Activated CD4-positive, alpha-beta T cell treated with anti-CD3 and anti-CD28 coated beads for 1 hour (primary cell): ENCODE data around the gene U2AF1L4.

Experiments used
- DNase-seq: peaks from one replicate; pipeline ENCODE4 v3.0.0-alpha.2; 2020

Gene U2AF1L4, protein sequence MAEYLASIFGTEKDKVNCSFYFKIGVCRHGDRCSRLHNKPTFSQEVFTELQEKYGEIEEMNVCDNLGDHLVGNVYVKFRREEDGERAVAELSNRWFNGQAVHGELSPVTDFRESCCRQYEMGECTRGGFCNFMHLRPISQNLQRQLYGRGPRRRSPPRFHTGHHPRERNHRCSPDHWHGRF

DNA sequence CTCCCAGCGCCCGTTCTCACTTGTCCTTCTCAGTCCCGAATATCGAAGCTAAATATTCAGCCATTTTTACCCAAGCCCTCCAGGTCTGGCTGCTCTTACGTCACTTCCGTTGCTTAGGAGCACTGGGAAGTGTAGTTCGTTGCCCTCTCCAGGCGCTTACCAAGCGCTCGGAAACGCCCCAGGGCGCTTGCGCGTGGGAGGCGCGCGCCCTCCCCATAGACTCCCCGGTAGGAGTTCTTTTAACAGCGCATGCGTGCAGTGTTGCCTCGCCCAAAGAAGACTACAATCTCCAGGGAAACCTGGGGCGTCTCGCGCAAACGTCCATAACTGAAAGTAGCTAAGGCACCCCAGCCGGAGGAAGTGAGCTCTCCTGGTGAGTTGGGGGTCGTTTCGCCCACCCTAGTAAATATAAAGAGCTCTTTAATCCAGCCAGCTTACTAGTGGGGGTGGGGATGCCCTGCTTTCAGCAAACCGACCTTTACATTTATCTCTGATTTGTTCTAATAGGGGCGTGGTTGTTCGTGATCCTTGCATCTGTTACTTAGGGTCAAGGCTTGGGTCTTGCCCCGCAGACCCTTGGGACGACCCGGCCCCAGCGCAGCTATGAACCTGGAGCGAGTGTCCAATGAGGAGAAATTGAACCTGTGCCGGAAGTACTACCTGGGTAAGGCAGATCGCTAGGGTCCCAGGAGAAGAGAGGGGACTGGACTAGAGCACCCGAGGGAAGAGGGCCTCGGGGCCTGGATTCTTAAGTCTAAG lies at the start of gene U2AF1L4, which contains the start of gene PSENEN:
Gene U2AF1L4, minus strand, starts transcription at position 91 of the 759 bp plus-strand sequence. Its CDS starts 27 bp downstream, at position 64.
Gene PSENEN, plus strand, starts transcription at position 324 of the 759 bp plus-strand sequence. Its CDS starts 280 bp downstream, at position 604.
- peak; percentile 96 for DNase-seq

DNA sequence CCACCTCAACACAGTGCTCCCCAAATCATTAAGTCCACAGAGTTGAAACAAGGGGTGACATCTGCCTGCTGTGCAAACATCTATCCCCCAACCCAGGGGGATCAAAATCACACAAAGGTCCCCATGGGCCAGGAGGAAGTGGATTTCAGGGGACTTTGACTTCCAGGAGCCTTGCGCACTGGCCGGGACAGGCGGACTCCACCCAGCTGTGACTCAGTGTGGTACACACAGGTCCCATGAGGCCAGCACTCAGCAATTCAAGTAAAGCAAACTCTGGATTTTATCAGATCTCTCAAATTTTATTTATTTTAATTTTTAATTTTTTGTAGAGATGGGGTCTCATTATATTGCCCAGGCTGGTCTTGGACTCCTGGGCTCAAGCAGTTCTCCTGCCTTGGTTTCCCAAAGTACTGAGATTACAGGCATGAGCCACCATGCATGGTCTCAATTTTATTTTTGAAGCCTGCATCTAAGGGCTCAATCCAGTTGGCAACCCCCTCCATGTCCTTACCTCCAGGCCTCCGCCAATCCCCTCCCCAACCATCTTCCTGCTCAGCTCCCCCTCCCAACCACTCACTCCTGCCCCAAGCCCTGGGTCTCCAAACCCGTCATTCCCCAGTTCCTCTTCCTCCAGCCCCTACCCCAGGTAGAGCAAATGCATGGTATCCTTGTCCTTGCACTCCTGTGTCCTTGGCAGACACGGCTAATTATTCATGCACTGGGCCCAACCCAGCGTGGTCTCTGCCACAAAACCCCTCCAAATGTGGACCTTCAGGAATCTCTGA lies 48.4 kb upstream of the U2AF1L4 start:
- DNase-seq, result no peak

DNA sequence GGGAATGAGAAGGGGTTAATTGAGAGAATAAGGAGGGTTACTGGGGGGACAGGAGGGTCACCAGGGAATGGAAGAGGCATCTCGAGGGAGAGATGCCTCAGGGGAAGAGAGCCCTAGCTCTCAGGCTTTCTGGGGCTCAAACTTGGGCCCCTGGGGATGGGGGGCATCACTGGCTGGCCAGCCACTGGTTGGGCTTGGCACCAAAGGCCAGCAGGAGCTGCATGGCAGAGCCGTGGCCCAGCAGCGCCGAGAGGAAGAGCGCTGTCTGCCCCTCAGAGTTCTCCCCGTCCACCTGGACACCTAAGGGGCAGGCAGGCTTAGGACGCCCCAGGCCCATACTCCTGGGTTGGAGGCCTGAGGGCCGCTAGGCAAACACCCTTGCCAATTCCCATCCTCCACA lies 47.7 kb upstream of the U2AF1L4 start:
- no peak for DNase-seq

DNA sequence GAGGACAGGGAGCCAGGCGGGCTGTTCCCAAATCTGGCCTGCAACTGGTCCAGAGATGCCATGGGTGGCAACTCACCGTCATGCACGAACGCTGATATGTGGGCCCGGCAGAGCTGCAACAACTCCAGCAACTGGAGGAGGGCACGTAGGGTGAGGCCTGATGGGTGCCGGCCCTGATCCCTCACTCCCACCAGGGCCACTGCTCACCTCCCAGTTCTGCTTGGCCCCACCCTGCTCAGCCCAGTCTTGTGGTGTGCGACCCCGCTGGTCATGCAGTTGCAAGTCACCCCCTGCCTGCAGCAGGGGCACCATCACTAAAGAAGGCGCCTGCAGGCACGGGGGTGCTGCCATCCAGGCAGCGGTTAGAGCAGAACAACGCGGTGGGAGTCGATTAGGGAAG lies 47.1 kb upstream of the U2AF1L4 start:
- DNase-seq, result no peak

DNA sequence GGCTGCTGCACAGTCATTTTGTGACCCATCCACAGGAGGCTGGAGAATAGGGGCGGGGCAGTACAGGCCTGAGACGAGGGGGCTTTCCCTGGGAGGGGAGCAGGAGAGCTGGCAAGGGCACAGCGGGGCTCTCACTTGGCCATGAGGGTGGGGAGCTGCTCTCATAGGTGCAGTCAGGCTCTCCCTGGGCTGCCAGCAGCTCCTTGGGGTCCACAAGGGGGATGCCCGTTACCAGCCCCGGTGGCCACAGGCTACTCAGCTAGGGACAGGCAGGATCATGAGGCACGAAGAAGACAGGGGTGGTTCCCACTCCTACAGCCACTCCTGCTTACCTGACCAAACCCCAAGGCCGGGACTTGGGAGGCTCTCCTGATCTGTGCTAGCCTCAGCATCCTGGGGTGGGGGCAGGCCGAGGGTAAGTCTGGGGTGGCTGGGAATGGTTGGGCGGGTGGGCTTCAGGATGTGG lies 46.6 kb upstream of the U2AF1L4 start:
- DNase-seq, result no peak

DNA sequence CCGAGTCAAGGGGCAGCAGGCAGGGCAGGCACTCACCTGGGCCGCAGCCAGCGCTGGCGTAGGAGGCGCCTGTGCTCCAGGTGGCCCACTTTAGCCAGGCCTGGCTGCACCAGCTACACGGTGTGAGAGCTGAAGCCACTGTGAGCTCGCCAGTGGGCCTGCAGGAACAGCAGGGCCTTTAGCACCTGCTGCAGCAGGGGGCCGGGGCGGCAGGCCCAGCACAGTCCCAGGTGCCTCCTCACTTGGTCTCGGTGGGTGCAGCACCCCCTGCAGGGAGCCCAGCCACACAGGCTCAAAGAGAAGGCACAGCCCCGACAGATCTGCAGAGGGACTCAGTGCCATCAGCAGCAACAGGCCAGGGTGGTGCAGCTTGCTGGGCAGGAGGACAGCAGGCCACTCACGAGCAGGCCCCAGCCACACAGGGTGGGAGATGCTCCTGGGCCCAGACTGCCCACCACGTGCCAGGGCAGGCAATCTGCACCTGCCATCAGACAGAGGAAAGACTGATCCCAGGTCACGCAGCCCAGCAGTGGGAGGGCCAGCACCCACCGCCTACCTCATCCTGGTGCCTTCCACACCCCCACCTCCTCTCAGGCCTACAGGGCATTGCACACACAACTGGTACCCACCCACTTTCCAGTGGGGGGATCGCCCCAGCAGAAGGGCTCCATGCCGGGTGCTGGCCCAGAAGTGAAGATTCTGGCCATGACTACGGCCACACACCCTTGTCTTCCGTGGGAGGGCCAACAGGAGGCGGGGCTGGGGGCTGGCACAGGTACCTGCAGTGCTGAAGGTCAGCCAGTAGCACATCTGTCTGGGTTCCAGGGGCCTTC lies 46.0 kb upstream of the U2AF1L4 start:
- DNase-seq, result no peak

DNA sequence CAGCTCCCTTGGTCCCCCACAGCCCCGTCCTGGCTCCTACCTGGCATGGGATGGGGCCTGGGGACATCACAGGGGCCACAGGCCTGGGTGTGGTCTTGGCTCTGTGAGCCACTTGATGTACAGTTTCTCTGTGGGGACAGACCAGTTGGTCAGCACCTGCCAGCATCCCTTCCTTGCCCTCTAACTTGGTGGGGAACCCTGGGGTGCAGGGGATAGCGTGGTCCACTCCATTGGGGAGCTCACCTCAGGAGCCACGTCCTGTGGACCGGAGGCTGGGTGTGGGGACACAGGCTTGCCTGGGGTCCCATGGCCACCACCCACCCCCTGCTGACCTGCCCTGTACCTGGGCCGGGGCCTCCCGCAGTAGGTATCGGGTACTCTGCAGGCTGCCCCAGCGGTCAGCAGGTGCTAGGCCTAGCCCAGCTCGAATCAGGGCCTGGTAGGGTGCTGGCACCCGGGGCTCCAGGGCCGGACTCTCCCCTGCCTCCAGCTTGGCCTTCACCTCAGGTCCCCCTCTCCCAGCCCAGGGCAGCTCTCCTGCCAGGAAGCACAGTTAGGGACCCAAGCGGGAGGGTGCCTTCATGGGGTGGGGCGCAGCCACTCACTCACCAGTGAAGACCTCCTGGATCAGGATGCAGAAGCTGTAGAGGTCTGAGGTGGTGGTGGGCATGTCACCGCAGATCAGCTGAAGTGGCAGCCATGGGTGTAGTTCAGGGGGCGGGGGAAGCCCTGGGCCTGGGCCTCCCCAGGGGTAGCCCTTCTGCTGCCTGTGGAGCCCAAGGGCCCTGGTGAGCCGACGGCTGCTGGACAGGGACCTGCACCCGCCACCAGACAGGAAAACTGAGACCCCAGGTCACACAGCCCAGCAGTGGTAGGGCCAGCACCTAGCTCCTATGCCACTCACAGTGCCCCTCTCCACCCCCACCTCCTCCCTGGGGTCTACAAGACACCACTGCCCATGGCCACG lies 45.0 kb upstream of the U2AF1L4 start:
- DNase-seq, result no peak

DNA sequence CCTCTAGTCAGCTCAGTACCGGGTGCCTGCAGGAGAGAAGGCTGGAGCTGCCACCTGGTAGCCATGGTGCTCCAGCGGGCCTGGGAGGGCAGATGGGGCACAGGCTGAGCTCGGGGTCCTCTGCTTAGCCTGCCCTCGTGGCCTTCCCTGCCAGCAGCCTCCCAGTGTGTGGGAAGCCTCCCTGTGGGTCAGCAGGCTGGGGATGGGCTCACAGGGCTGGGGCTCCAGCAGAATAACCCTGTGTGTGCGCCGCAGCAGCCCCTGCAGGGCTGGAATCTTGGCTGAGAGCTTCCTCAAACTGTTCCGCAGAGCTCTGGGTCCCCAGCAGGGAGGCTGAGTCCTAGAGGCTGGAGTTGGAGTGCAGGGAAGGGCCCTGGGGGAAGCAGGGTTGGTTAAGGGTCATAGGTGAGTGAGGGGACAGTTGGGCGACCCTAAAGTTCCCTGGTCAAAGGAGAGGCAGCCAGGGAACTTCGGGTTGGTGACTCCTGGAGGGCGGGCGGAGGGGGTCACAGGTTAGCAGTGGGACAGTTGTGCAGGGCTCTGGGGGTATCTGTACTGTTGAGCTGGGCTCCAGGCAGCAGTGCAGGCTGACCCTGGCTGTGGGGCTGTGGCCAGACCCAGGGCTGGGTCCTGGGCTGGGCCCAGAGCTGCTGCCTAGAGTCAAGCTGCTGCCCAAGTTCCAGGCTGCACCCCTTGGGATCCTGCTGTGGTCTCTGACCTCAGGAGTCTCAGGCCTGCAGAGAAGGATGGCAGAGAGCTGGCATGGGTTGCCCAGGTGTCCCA lies 44.2 kb upstream of the U2AF1L4 start:
- DNase-seq, result no peak

DNA sequence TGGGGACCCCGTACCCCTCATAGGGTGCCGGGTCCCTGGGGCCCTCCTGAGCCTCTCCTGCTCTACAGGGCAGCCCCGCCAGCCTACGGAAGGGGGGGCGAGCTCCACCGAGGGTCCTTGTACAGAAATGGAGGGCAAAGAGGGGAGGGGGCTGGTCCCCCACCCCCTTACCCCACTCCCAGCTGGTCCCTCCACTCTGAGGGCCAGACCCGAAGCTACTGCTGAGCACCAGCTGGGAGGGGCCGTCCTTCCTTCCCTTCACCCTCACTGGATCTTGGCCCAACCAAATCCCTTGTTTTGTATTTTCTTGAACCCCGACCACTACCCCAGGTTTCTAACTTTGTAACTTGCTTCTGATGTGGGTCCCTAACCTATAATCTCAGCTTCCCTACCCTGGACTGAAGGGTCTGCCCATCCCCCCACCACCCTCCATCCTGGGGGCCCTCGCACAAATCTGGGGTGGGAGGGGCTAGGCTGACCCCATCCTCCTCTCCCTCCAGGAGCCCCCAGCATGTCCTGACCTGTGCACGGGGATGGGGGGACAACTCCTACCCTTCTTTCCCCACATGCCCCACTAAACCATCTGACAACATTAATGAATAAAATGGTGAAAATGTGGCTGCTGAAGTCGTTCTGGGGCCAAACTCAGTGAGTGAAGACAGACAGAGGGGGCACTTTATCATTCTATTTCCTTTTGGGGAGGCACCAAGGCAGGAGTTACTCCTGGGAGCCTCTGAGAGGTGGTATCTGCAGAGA lies 43.2 kb upstream of the U2AF1L4 start:
- no peak for DNase-seq

DNA sequence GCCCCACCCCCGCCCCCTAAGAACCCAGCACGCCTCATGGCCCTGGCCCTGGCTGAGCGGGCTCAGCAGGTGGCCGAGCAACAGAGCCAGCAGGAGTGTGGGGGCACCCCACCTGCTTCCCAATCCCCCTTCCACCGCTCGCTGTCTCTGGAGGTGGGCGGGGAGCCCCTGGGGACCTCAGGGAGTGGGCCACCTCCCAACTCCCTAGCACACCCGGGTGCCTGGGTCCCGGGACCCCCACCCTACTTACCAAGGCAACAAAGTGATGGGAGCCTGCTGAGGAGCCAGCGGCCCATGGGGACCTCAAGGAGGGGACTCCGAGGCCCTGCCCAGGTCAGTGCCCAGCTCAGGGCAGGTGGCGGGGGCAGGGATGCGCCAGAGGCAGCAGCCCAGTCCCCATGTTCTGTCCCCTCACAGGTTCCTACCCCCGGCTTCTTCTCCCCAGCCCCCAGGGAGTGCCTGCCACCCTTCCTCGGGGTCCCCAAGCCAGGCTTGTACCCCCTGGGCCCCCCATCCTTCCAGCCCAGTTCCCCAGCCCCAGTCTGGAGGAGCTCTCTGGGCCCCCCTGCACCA lies 42.1 kb upstream of the U2AF1L4 start:
- no peak for DNase-seq

DNA sequence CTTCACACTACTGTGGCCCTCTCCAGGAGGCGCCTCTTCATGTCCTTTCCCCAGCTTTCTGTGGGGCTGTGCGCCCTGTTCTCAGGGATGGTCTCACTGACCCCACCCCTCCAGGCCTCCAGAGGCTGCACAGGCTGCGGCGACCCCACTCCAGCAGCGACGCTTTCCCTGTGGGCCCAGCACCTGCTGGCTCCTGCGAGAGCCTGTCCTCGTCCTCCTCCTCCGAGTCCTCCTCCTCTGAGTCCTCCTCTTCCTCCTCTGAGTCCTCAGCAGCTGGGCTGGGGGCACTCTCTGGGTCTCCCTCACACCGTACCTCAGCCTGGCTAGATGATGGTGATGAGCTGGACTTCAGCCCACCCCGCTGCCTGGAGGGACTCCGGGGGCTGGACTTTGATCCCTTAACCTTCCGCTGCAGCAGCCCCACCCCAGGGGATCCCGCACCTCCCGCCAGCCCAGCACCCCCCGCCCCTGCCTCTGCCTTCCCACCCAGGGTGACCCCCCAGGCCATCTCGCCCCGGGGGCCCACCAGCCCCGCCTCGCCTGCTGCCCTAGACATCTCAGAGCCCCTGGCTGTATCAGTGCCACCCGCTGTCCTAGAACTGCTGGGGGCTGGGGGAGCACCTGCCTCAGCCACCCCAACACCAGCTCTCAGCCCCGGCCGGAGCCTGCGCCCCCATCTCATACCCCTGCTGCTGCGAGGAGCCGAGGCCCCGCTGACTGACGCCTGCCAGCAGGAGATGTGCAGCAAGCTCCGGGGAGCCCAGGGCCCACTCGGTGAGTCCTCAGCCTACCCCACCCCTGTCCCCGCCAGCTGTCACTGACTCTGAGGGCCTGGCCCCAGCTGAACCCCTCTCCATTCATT lies 41.3 kb upstream of the U2AF1L4 start:
- no peak for DNase-seq

DNA sequence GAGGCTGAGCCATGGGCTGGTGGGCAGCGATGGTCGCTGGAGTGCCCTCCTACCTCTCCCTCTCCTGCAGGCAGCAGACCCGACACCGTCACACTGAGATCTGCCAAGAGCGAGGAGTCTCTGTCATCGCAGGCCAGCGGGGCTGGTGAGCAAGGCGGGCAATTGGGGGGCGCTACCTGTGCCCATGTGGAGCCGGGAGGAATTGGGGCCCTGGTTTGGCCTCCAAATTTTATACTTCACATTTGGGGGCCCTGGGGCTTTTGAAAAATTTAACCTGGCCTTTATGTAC lies 40.1 kb upstream of the U2AF1L4 start:
- no peak for DNase-seq

DNA sequence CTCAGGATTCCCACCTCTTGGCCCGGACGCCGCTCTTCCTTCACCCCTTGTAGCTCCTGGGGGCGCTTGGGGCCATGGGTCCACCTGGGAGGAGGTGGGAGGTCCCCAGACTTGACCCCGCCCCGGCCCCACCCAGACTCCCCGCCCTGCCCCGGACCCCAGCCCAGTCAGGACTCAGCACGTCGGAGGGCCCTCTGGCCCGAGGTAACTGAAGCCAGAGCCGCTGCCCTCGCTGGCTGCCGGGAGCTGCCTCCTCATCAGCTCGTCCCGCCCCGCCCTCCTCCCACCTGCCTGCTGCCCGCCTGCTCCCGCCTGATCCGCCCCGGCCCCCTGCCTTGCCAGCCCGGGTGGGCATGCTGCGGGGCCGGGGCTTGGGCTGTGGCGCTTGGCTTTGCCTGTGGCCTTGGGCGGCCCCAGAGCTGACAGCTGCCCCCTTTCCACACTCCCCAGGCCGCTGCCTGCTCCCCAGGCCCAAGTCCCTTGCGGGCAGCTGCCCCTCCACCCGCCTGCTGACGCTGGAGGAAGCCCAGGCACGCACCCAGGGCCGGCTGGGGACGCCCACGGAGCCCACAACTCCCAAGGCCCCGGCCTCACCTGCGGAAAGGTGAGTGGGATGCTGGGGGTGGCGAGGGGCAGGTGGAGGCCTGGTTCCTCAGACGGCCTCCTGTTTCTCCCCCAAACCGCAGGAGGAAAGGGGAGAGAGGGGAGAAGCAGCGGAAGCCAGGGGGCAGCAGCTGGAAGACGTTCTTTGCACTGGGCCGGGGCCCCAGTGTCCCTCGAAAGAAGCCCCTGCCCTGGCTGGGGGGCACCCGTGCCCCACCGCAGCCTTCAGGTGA lies 39.5 kb upstream of the U2AF1L4 start:
- DNase-seq, result no peak

DNA sequence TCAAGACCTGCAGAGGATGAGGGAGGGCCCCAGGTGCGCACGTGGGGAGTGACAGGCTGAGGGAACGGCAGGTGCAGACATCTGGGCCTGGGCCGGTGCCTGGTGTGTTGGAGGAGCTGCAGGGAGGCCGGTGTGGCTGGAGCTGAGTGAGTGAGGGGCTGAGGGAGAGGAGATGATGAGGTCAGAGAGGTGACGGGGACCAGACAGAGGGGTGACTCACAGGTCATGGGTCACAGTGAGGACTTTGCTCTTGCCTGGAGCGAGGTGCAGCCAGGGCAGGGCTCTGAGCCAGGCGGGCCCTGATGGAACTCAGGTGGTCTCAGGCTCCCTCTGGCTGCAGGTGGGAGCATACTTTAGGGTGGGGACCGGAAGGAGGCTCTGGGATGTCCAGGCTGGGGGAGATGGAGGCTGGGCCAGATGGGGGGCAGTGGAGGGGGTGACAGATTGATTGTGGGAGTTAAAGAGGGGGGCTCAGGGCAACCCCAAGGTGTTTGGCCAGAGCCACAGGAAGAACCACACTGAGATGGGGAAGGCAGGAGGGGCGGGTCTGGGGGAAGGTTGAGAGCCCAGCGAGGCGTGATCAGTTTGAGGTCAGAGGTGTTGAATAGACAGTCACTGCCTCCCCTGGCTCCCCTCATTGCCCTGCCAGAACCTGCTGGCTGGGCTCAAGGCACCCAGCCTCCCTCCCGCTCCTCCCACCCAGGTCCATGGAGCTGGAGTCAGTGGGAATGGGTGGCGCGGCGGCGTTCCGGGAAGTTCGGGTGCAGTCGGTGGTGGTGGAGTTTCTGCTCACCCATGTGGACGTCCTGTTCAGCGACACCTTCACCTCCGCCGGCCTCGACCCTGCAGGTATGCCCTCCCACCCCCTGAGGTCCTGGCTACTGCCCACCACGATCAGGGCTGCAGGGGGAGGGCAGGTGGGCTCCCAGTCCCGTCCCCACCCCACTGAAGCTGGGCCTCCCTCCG lies 38.5 kb upstream of the U2AF1L4 start:
- DNase-seq, result no peak

DNA sequence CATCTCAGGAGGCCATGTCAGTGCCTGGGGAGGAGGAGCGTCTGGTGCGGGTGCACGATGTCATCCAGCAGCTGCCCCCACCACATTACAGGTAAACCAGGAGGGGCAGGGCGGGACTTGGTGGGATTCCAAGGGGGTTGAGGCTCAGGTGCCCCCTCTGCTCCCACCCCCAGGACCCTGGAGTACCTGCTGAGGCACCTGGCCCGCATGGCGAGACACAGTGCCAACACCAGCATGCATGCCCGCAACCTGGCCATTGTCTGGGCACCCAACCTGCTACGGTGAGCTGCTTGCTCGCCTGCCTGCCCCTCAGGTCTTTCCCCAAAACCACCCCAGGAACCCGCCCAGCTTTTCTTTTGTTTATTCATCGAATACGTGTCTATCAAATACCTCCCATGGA lies 37.4 kb upstream of the U2AF1L4 start:
- no peak for DNase-seq

DNA sequence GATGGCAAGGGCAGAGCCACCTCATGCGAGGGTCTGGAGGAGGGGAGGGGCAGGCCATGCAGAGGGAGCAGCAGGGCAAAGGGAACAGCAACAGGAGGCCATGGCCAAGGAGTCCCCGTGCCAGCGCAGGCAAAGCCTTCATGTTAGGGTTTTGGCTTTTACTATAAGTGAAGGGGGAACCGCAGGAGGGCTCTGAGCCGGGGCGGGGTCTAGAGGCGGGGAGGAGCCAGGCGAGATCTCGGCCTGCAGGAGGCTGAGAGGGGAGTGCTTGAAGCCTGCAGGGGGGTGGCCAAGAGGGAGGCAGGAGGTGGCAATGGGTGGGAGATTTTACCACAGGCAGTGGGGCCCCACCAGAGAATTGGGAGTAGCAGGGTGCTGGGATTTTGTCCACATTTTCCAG lies 36.4 kb upstream of the U2AF1L4 start:
- no peak for DNase-seq

DNA sequence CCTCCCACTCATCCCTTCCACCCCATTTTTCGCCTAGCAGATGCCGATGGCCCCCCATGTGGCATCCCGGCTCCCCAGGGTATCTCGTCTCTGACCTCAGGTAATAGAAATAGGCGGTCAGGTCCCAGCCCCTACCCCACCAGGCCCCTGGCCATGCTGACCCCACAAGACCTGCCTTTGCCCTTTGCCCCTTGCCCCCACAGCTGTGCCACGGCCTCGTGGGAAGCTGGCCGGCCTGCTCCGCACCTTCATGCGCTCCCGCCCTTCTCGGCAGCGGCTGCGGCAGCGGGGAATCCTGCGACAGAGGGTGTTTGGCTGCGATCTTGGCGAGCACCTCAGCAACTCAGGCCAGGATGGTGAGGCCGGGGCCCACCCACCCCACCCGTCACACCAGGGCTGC lies 35.5 kb upstream of the U2AF1L4 start:
- no peak for DNase-seq
